ES-I3 (cell line): ENCODE measurements around the gene NEURL1B.
"Not testable (repeated sequence)": the region's sequence is repeated elsewhere in the genome, so short reads cannot be mapped to it uniquely, and the experiment has no call there.

ENCODE experiments used
- H3K36me3 ChIP-seq: 2 replicates; pipeline ENCODE4 v1.6.1; 2013; ENCODE audit warnings: mild to moderate bottlenecking, low read length, control low read depth, moderate library complexity; ENCODE audit not compliant: insufficient read depth
- H3K4me1 ChIP-seq: 2 replicates; pipeline ENCODE4 v1.6.1; 2013; ENCODE audit warnings: mild to moderate bottlenecking, control low read depth, low read length; ENCODE audit not compliant: insufficient read depth
- H3K9ac ChIP-seq: 2 replicates; pipeline ENCODE4 v1.6.1; 2013; ENCODE audit warnings: low read depth, mild to moderate bottlenecking, low read length, moderate library complexity
- H3K9me3 ChIP-seq: 2 replicates; pipeline ENCODE4 v1.6.1; 2013; ENCODE audit warnings: mild to moderate bottlenecking, low read length, moderate library complexity; ENCODE audit not compliant: control insufficient read depth, insufficient read depth

Gene NEURL1B

GRCh38 chr5:172645271-172646055 is 4.4 kb downstream of the NEURL1B start:
- Histone ChIP-seq H3K9ac (no peak overlapping the region), H3K9me3 (no peaks in the 10 kb centered on the region), H3K36me3 (no peaks in the 10 kb centered on the region), H3K4me1 (peaks cover 31% of the 10 kb centered on the region)

DNA sequence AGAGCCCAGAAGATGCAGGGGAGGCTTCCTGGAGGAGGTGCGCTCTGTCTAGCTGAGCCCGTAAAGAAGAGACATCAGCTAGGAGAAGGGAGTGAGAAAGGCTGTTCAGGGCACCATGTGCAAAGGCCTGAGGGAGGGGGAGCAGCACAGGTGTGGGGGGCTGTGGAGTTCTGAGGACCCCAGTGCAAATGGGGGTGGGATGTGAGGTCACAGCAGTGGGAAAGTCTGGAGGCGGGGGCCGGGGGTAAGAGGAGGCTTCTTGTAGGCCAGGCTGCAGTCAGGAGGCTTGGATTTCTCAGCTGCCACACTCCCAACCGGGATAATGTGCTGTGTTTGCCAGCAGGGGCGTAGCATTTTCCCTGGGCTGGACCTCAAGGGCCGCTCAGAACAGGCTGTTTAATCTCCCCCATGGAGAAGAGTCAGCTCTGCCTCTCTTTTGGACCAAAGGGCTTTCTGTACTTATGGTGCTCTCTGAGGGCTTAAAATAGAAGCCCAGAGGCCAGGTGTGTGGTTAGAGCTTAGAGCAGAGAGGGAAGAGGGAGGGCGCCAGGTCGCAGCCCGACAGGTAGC is 5.7 kb downstream of the NEURL1B start:
- Histone ChIP-seq H3K9me3 (no peaks in the 10 kb centered on the region), H3K4me1 (peaks cover 31% of the 10 kb centered on the region), H3K36me3 (no peaks in the 10 kb centered on the region), H3K9ac (no peak overlapping the region)

DNA sequence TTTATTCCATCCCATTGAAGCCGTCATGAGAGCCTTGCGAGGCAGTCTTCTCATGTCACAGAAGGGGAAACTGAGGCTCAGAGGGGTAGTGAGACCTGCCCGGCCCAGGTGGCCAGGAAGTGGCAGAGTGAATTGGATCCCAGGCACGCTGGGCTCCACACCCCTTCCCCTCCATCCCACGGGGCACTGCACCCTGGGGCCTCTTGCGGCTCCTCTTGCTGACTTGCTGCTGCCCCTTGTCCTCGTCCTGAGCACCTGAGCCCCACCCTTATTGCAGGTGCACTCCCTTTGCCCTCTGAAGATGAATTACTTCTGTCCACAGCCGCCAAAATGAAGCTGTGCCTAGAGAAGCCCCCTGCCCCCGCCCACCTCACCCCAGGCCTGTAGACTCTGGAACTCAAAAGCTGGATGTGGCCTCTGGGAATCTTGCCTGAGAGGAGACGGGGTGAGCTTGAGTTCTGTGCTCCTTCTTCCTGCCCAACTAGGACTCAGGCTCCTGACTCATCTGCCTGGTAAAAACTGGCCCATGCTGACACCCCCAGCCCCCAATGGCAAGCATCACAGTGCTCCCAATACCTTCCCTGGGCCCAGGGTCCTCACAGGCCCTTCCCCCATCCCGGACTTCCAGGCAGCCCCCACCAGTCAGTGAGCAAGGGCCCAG is 6.4 kb downstream of the NEURL1B start:
- Histone ChIP-seq H3K9me3 (no peaks in the 10 kb centered on the region), H3K4me1 (peaks cover 29% of the 10 kb centered on the region), H3K9ac (no peak overlapping the region), H3K36me3 (no peaks in the 10 kb centered on the region)

- Histone ChIP-seq H3K4me1 (peaks cover 25% of the 10 kb centered on the region), H3K9me3 (no peaks in the 10 kb centered on the region), H3K9ac (no peak overlapping the region), H3K36me3 (no peaks in the 10 kb centered on the region)
Measured at GRCh38 chr5:172648013-172648381, 6.9 kb downstream of the NEURL1B start.

- no peaks in the 10 kb centered on the region for H3K36me3 ChIP-seq
- H3K4me1 ChIP-seq, result peaks cover 20% of the 10 kb centered on the region
- no peaks in the 10 kb centered on the region for H3K9me3 ChIP-seq
- no peak overlapping the region for H3K9ac ChIP-seq
Measured at GRCh38 chr5:172648755-172649154, 7.7 kb downstream of the NEURL1B start.

DNA sequence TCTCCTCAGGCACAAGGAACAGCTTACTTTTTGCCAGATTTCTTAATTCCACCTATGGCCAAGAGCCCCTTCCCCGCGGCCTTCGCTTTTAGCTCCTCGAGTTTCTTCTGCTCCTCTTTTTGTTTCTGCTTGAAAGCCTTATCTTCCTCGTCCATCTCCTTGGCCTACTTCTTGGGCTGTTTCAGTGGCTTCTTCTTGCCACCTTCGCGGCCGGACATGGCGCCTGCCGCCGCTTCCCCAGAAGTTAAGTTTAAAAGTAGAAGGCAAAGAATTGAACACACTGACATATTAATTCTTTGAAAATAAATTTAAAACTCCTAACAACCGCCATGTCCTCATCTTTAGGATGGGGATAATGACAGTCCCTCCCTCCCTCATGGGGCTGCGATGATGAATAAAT is 15.4 kb downstream of the NEURL1B start:
- not testable (repeated sequence) for H3K9ac ChIP-seq, H3K9me3 ChIP-seq, H3K36me3 ChIP-seq
- H3K4me1 ChIP-seq, result peaks cover 17% of the 10 kb centered on the region

DNA sequence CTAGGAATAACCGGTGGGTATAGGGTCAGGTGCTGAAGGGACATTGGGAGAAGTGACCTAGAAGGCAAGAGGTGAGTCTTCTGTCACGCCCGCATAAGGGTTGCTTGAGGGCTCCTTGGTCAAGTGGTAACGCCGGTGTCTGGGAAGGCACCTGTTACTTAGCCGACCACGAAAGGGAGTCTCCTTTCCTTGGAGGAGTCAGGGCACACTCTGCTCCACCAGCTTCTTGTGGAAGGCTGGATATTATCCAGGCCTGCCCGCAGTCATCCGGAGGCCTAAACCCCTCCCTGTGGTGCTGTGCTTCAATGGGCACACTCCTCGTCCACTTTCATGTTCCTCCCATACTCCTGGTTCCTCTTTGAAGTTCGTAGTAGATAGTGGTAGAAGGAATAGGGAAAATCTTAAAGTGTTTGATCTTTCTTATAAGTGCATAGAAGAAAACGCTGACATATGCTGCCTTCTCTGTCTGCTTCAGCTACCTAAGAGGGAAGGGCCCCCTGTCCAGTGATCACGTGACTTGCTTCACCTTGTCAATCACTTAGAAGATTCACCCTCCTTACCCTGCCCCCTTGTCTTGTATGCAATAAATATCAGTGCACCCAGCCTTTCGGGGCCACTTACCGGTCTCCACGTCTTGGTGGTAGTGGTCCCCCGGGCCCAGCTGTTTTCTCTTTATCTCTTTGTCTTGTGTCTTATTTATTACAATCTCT is 16.6 kb downstream of the NEURL1B start:
- not testable (repeated sequence) for H3K36me3 ChIP-seq, H3K9me3 ChIP-seq

GRCh38 chr5:172658391-172658790 is 17.3 kb downstream of the NEURL1B start:
- Histone ChIP-seq H3K9me3 (no peaks in the 10 kb centered on the region), H3K4me1 (peaks cover 17% of the 10 kb centered on the region), H3K9ac (no peak overlapping the region), H3K36me3 (no peaks in the 10 kb centered on the region)

More for the DNA sequence above, 16.6 kb downstream of the NEURL1B start:
- H3K9ac ChIP-seq, result not testable (repeated sequence)
- peaks cover 17% of the 10 kb centered on the region for H3K4me1 ChIP-seq

GRCh38 chr5:172658961-172659501 is 18.0 kb downstream of the NEURL1B start:
- H3K9ac ChIP-seq, result no peak overlapping the region
- H3K9me3 ChIP-seq, result no peaks in the 10 kb centered on the region
- H3K36me3 ChIP-seq, result no peaks in the 10 kb centered on the region
- peaks cover 17% of the 10 kb centered on the region for H3K4me1 ChIP-seq

DNA sequence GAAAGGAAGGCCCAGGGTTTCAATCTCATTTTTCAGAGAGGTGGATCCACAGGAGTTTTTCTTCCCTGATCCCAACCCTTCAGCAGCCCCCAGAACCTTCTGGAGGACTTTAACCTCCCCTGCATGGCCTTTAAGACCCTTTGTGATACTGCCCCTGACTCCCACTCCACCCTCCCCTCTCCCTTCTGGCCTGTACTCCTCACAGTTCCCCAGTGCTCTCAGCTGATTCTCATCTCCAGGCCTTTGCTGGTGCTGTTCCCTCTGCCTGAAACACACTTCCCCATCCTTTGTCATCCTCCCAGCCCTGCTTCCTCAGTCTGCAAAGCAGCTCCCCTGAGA is 18.5 kb downstream of the NEURL1B start:
- Histone ChIP-seq H3K4me1 (peaks cover 17% of the 10 kb centered on the region), H3K9me3 (no peaks in the 10 kb centered on the region), H3K9ac (no peak overlapping the region), H3K36me3 (no peaks in the 10 kb centered on the region)

GRCh38 chr5:172659909-172660628 is 19.0 kb downstream of the NEURL1B start:
- H3K9me3 ChIP-seq, result no peaks in the 10 kb centered on the region
- peaks cover 17% of the 10 kb centered on the region for H3K4me1 ChIP-seq
- H3K36me3 ChIP-seq, result no peaks in the 10 kb centered on the region
- no peak overlapping the region for H3K9ac ChIP-seq

DNA sequence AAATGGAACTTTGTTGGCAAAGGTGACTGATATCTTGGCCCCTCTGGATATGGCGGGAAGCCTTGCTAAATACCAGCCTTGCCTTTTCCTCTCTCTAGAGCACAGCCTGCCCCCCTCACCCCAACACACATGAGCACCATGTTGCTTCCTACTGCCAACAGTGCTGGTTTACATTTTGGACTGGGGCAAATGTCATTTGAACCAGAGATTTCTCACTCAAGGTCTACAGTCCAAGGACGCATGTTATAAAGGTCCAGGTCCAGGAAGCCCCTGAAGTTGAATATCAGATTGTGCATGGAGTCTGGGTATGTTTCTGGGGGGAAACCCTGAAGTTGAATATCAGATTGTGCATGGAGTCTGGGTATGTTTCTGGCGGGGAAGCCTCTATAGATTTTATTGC is 19.9 kb downstream of the NEURL1B start:
- H3K4me1 ChIP-seq, result peaks cover 17% of the 10 kb centered on the region

DNA sequence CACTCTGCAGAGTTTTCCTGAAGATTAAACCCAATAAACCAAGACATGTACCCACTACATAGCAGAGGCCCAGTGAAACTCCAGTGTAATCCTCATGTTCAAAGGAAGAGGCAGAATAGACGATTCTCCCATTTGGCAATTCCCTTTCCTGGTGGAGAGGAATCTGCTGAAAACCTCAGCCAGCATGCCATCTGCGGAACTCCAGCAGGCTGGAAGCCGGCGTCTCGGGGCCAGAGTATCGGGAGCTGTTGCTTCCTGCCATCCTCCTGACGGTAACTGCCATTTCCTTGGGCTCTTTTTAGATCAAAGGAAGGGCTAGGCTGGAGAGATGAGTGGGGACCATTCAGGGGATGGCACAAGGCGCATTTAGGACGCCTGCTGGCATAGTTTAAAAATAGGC is 20.5 kb downstream of the NEURL1B start:
- no peaks in the 10 kb centered on the region for H3K36me3 ChIP-seq
- H3K9ac ChIP-seq, result no peak overlapping the region
- H3K4me1 ChIP-seq, result peaks cover 17% of the 10 kb centered on the region
- H3K9me3 ChIP-seq, result no peaks in the 10 kb centered on the region

More for the DNA sequence above, 19.9 kb downstream of the NEURL1B start:
- Histone ChIP-seq H3K36me3 (no peaks in the 10 kb centered on the region), H3K9ac (no peak overlapping the region), H3K9me3 (no peaks in the 10 kb centered on the region)

DNA sequence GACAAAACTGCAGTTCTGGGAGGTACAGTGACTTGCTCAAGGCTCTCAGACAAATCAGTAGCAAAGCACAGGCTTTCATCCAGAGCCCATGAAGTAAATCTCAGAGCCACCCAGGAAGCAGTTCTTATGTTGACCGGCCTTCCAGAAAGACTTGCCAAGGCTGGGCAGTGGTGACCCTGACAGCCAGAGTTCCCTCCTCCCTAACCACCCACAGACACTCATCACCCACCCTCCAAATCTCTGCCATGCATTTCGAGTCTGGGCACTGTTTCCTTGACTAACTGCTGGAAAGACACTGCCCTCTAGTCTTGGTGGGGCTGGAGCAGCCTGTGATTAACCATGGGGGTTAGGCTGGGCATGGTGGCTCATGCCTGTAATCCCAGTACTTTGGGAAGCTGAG is 21.5 kb downstream of the NEURL1B start:
- no peaks in the 10 kb centered on the region for H3K36me3 ChIP-seq
- H3K9me3 ChIP-seq, result no peaks in the 10 kb centered on the region
- peaks cover 17% of the 10 kb centered on the region for H3K4me1 ChIP-seq
- no peak overlapping the region for H3K9ac ChIP-seq
